Measurements from ENCODE around the gene MAP4K2.

Gene MAP4K2

GRCh38 chr11:64755681-64756361, 47.2 kb downstream of the MAP4K2 start:
- TF ChIP-seq CTCF (IDR thresholded peaks at IDR 0.05; ENCODE audit: control insufficient read depth, extremely low read depth, insufficient read depth): no peak
- no peak for DNase-seq (ENCODE audit: low read depth)
- H3K4me3 ChIP-seq (ENCODE audit: low read depth, low read length): no peak overlapping the region

- no peak for TF ChIP-seq CTCF (IDR thresholded peaks at IDR 0.05; ENCODE audit: control insufficient read depth, extremely low read depth, insufficient read depth)
- DNase-seq (ENCODE audit: low read depth): no peak
- H3K4me3 ChIP-seq (ENCODE audit: low read depth, low read length): no peak overlapping the region
Observed at GRCh38 chr11:64754919-64755662, 47.9 kb downstream of the MAP4K2 start.

GRCh38 chr11:64754124-64754918, 48.7 kb downstream of the MAP4K2 start:
- DNase-seq (ENCODE audit: low read depth): no peak
- no peak overlapping the region for H3K4me3 ChIP-seq (ENCODE audit: low read depth, low read length)
- TF ChIP-seq CTCF (IDR thresholded peaks at IDR 0.05; ENCODE audit: control insufficient read depth, extremely low read depth, insufficient read depth): no peak

GRCh38 chr11:64753380-64754123, 49.5 kb downstream of the MAP4K2 start:
- TF ChIP-seq CTCF (IDR thresholded peaks at IDR 0.05; ENCODE audit: control insufficient read depth, extremely low read depth, insufficient read depth): no peak
- no peak overlapping the region for H3K4me3 ChIP-seq (ENCODE audit: low read depth, low read length)
- no peak for DNase-seq (ENCODE audit: low read depth)

- no peak overlapping the region for H3K4me3 ChIP-seq (ENCODE audit: low read depth, low read length)
- no peak for DNase-seq (ENCODE audit: low read depth)
- no peak for TF ChIP-seq CTCF (IDR thresholded peaks at IDR 0.05; ENCODE audit: control insufficient read depth, extremely low read depth, insufficient read depth)
Observed at GRCh38 chr11:64753019-64753379, 50.0 kb downstream of the MAP4K2 start.

- H3K4me3 ChIP-seq (ENCODE audit: low read depth, low read length): no peak overlapping the region
- TF ChIP-seq CTCF (IDR thresholded peaks at IDR 0.05; ENCODE audit: control insufficient read depth, extremely low read depth, insufficient read depth): no peak
- DNase-seq (ENCODE audit: low read depth): no peak
Observed at GRCh38 chr11:64752175-64752970, 50.6 kb downstream of the MAP4K2 start.

Data from LNCaP clone FGC (cell line).